Liver (tissue), 9 donors: ENCODE data around the gene TAGLN. TPM values are rescaled to one million over a fixed set of nuclear protein-coding genes. Genes with fewer than 3 reads are reported as not detected.

Experiments
- DNase-seq: peaks from one replicate; pipeline ENCODE4 v3.0.0-alpha.2; 2017; ENCODE audit warnings: low spot score
- H3K27ac ChIP-seq, 2 donors: one replicate each; pipeline ENCODE4 v1.7.0; 2013; ENCODE audit warnings: inconsistent platforms in 2 of 2, low read length in 2 of 2, control low read depth in 1 of 2, low read depth in 1 of 2, mild to moderate bottlenecking in 1 of 2
- H3K27me3 ChIP-seq, 4 donors: one replicate each; pipeline versions ENCODE4 v1.6.1 to v1.7.0; 2013; ENCODE audit warnings: low read length in 3 of 4, inconsistent platforms in 1 of 4, mild to moderate bottlenecking in 1 of 4, moderate library complexity in 1 of 4; ENCODE audit not compliant: control insufficient read depth in 4 of 4, insufficient read depth in 4 of 4
- H3K36me3 ChIP-seq, 4 donors: one replicate each; pipeline versions ENCODE4 v1.6.1 to v1.7.0; 2013; ENCODE audit warnings: low read length in 3 of 4, mild to moderate bottlenecking in 3 of 4, low read depth in 1 of 4, moderate library complexity in 1 of 4; ENCODE audit not compliant: control insufficient read depth in 4 of 4, insufficient read depth in 3 of 4
- H3K4me1 ChIP-seq, 4 donors: one replicate each; pipeline versions ENCODE4 v1.6.1 to v1.7.0; 2013; ENCODE audit warnings: low read length in 3 of 4, mild to moderate bottlenecking in 3 of 4, moderate library complexity in 1 of 4; ENCODE audit not compliant: control insufficient read depth in 4 of 4, insufficient read depth in 4 of 4
- H3K4me3 ChIP-seq, 3 donors: one replicate each; pipeline versions ENCODE4 v1.6.1 to v1.7.0; 2013; ENCODE audit warnings: low read length in 3 of 3, control low read depth in 1 of 3, low read depth in 1 of 3, mild to moderate bottlenecking in 1 of 3
- H3K9ac ChIP-seq, 2 donors: one replicate each; pipeline ENCODE4 v1.7.0; 2013; ENCODE audit warnings: low read length in 2 of 2, mild to moderate bottlenecking in 2 of 2, moderate library complexity in 2 of 2, control low read depth in 1 of 2, low read depth in 1 of 2
- H3K9me3 ChIP-seq, 4 donors: one replicate each; pipeline versions ENCODE4 v1.6.1 to v1.7.0; 2013; ENCODE audit warnings: low read length in 3 of 4; ENCODE audit not compliant: control insufficient read depth in 4 of 4
- CTCF ChIP-seq: fragments of 150-350 bp; IDR thresholded peaks from 2 replicates; pipeline ENCODE4 v1.5.1; 2017; ENCODE audit warnings: improper control_type of control experiment, low read depth, low read length; ENCODE audit not compliant: missing input control
- EGR1 ChIP-seq, 2 donors: IDR thresholded peaks; 2 replicates each; pipeline ENCODE4 v1.6.1; 2016 to 2018; ENCODE audit warnings: antibody characterized with exemption in 2 of 2, low read depth in 2 of 2
- HNF4A ChIP-seq, 2 donors: conservative IDR thresholded peaks; 2 replicates each; pipeline ENCODE4 v1.6.1; 2016; ENCODE audit warnings: antibody characterized with exemption in 2 of 2, mild to moderate bottlenecking in 2 of 2
- HNF4G ChIP-seq: IDR thresholded peaks from 2 replicates; pipeline ENCODE4 v1.6.1; 2016; ENCODE audit warnings: antibody characterized with exemption
- JUND ChIP-seq, 2 donors: IDR thresholded peaks; 2 replicates each; pipeline ENCODE4 v1.6.1; 2016; ENCODE audit warnings: antibody characterized with exemption in 2 of 2
- NR2F2 ChIP-seq: IDR thresholded peaks from 2 replicates; pipeline ENCODE4 v1.6.1; 2016; ENCODE audit warnings: antibody characterized with exemption
- SP1 ChIP-seq: IDR thresholded peaks from 2 replicates; pipeline ENCODE4 v1.6.1; 2018; ENCODE audit warnings: antibody characterized with exemption, mild to moderate bottlenecking
- TAF1 ChIP-seq: conservative IDR thresholded peaks from 2 replicates; pipeline ENCODE4 v1.6.1; 2016; ENCODE audit warnings: antibody characterized with exemption, mild to moderate bottlenecking
- WGBS: extraction: QIAGEN DNeasy Blood & Tissue Kit; methylation state at CpG from one replicate; pipeline ENCODE4 v1.1.7; 2013; 5-methylcytosine and 5-hydroxymethylcytosine counted together
- polyA plus RNA-seq, 2 donors: library from polyadenylated mRNA; stranded (reverse) in 1 of 2; unstranded in 1 of 2; fragments of 200-250 nt in 1 of 2; fragments of >200 nt in 1 of 2; fragmentation: Nextera tagmentation in 1 of 2; extraction: Ambion mirVana in 1 of 2; gene quantifications; one replicate each; pipeline versions ENCODE4 v1.2.1 to v1.2.3, GENCODE V29; 2013 to 2015
- total RNA-seq, 2 donors: library from RNA; depleted of rRNA; stranded (reverse); fragments of >200 nt; gene quantifications; one replicate each; pipeline ENCODE4 v1.2.3, GENCODE V29; 2014
- TF ChIP-seq, protein P1 (sequence below): IDR thresholded peaks from 2 replicates; pipeline ENCODE4 v1.6.1; 2016; ENCODE audit warnings: antibody characterized with exemption
- TF ChIP-seq, protein P2 (sequence below): IDR thresholded peaks from 2 replicates; pipeline ENCODE4 v1.6.1; 2016; ENCODE audit warnings: antibody characterized with exemption, mild to moderate bottlenecking
- donor health status: healthy.
- donor health status: healthy.
- donor health status: healthy.
- donor health status: healthy.
- donor health status: healthy.

TAGLN gene
- total and polyA plus RNA-seq, 4 donors: 7.4 to 309 (median 96.2) TPM

- H3K4me1 ChIP-seq: peaks cover 0 to 3% (median 0%) of the 10 kb centered on the region in 4 donors
Observed at GRCh38 chr11:117191680-117192400, 7.3 kb upstream of the TAGLN start.

DNA sequence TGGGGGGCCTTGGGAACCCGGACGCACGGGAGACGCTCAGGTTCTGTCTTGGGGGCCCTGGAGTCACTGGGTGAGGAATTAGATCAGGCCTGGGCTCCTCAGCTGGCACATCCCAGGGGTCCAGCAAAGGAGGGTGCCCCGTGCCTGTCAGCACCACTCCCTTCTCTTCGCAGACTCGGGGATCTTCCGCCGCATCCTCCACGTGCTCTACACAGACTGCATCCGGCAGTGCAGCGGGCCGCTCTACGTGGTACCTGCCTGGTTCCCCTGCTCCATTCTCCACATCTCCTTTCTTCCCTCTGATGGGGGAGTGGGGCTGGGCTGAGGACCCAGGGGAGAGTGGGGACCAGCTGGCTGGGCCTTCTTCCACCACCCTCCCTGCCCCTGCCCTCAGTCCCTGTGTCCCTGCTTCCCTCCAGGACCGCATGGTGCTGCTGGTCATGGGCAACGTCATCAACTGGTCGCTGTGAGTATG is 6.7 kb upstream of the TAGLN start:
- H3K9ac ChIP-seq: no peak overlapping the region
- 96% methylated on average over 17 of the region's 17 CpGs for WGBS
- no peaks in the 10 kb centered on the region for H3K9me3 ChIP-seq
- peaks cover 16 to 68% (median 24%) of the 10 kb centered on the region in 4 donors for H3K36me3 ChIP-seq
- H3K27ac ChIP-seq: no peak overlapping the region
- TF ChIP-seq EGR1 (IDR thresholded peaks at IDR 0.05; ENCODE audit: low read depth in 2 of 2) (no peak), HNF4G (no peak), NR2F2 (no peak)
- peaks cover 0 to 3% (median 0%) of the 10 kb centered on the region in 4 donors for H3K4me1 ChIP-seq
- DNase-seq: no peak
- H3K27me3 ChIP-seq: no peaks in the 10 kb centered on the region
- H3K4me3 ChIP-seq: no peak overlapping the region

More at GRCh38 chr11:117191680-117192400, 7.3 kb upstream of the TAGLN start:
- WGBS: 96% methylated on average over 26 of the region's 26 CpGs
- peaks cover 16 to 74% (median 26%) of the 10 kb centered on the region in 4 donors for H3K36me3 ChIP-seq
- H3K9me3 ChIP-seq: no peaks in the 10 kb centered on the region
- no peak overlapping the region for H3K27ac ChIP-seq
- no peaks in the 10 kb centered on the region for H3K27me3 ChIP-seq
- DNase-seq: no peak
- TF ChIP-seq, protein P1, sequence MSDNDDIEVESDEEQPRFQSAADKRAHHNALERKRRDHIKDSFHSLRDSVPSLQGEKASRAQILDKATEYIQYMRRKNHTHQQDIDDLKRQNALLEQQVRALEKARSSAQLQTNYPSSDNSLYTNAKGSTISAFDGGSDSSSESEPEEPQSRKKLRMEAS: no peak
- TF ChIP-seq SP1: no peak
- TF ChIP-seq HNF4A (conservative IDR thresholded peaks at IDR 0.05): no peak
- no peak for TF ChIP-seq CTCF
- no peak for TF ChIP-seq TAF1
- no peak for TF ChIP-seq JUND (IDR thresholded peaks at IDR 0.05)
- TF ChIP-seq, protein P2, sequence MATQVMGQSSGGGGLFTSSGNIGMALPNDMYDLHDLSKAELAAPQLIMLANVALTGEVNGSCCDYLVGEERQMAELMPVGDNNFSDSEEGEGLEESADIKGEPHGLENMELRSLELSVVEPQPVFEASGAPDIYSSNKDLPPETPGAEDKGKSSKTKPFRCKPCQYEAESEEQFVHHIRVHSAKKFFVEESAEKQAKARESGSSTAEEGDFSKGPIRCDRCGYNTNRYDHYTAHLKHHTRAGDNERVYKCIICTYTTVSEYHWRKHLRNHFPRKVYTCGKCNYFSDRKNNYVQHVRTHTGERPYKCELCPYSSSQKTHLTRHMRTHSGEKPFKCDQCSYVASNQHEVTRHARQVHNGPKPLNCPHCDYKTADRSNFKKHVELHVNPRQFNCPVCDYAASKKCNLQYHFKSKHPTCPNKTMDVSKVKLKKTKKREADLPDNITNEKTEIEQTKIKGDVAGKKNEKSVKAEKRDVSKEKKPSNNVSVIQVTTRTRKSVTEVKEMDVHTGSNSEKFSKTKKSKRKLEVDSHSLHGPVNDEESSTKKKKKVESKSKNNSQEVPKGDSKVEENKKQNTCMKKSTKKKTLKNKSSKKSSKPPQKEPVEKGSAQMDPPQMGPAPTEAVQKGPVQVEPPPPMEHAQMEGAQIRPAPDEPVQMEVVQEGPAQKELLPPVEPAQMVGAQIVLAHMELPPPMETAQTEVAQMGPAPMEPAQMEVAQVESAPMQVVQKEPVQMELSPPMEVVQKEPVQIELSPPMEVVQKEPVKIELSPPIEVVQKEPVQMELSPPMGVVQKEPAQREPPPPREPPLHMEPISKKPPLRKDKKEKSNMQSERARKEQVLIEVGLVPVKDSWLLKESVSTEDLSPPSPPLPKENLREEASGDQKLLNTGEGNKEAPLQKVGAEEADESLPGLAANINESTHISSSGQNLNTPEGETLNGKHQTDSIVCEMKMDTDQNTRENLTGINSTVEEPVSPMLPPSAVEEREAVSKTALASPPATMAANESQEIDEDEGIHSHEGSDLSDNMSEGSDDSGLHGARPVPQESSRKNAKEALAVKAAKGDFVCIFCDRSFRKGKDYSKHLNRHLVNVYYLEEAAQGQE: no peak
- no peak overlapping the region for H3K9ac ChIP-seq
- no peak overlapping the region for H3K4me3 ChIP-seq
